Glomerular endothelial cell (primary cell): Measurements from ENCODE around the gene ASPM. TPM values are rescaled to one million over a fixed set of nuclear protein-coding genes. Genes with fewer than 3 reads are reported as not detected.

Source experiments
- total RNA-seq: library from RNA; depleted of rRNA; stranded (reverse); fragments of >200 nt; gene quantifications from 2 replicates; pipeline ENCODE4 v1.2.3, GENCODE V29; 2015

Gene ASPM
- total RNA-seq, 1 donor from 2014 or later = 11.3 TPM

Other genes with a start within 250 kb of the ASPM start
- gene CFHR2, start 202.9 kb downstream of the ASPM start, total RNA-seq = not detected in 2 replicates
- not detected in 2 replicates for gene CFHR5, start 169.1 kb downstream of the ASPM start, total RNA-seq
- gene F13B, start 79.4 kb downstream of the ASPM start, total RNA-seq = not detected in 2 replicates
- 4.8 and 7.0 TPM in 2 replicates for gene ZBTB41, start 54.6 kb upstream of the ASPM start, total RNA-seq
- gene CRB1, start 121.6 kb upstream of the ASPM start, total RNA-seq = 0.15 TPM in 1 of 2 replicates, not detected in the other